OCI-LY1 (cell line): ENCODE measurements around the gene TTC27.

ENCODE experiments used
- EZH2 ChIP-seq: fragments of 200-600 bp; sonication (generic), shearing (Covaris generic); IDR thresholded peaks from 2 replicates; pipeline ENCODE4 v1.8.0; 2017; ENCODE audit warnings: borderline replicate concordance, mixed run types, mild to moderate bottlenecking, antibody characterized with exemption, low read length, moderate library complexity, mixed read lengths
- TF ChIP-seq, protein P1 (sequence below): fragments of 200-600 bp; sonication (generic), shearing (Covaris generic); IDR thresholded peaks from 2 replicates; pipeline ENCODE4 v1.5.1; 2017; ENCODE audit warnings: mild to moderate bottlenecking, antibody characterized with exemption, low read length, moderate library complexity, mixed read lengths

DNA sequence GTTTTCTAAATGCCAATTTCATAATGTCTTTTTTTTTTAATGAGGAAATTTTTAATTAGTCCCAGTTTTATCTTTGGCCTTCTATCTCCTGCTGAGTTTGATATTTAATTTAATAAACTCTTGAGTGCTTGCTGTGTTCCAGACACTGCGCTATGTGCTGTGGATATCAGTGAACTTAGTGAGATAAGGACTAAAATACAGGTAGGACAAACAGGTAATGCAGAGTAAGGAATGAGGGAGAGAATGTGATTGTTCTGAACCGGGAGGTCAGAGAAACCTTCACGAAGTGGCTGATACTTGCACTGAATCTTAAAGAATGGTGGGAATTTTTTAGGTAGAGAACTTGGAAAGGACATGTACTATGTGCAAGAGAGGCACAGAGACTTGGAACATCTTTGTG, 28.2 kb downstream of the TTC27 start:
- TF ChIP-seq, protein P1, sequence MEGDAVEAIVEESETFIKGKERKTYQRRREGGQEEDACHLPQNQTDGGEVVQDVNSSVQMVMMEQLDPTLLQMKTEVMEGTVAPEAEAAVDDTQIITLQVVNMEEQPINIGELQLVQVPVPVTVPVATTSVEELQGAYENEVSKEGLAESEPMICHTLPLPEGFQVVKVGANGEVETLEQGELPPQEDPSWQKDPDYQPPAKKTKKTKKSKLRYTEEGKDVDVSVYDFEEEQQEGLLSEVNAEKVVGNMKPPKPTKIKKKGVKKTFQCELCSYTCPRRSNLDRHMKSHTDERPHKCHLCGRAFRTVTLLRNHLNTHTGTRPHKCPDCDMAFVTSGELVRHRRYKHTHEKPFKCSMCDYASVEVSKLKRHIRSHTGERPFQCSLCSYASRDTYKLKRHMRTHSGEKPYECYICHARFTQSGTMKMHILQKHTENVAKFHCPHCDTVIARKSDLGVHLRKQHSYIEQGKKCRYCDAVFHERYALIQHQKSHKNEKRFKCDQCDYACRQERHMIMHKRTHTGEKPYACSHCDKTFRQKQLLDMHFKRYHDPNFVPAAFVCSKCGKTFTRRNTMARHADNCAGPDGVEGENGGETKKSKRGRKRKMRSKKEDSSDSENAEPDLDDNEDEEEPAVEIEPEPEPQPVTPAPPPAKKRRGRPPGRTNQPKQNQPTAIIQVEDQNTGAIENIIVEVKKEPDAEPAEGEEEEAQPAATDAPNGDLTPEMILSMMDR: no peak
- TF ChIP-seq EZH2: no peak
